GM19099 (cell line): Measurements from ENCODE around the gene SETDB1.

Source experiments
- POLR2A ChIP-seq: IDR thresholded peaks from 3 replicates; pipeline ENCODE4 v1.6.1; 2011; ENCODE audit warnings: low read depth; ENCODE audit not compliant: insufficient read length; ENCODE audit errors: extremely low read depth

The SETDB1 gene

DNA sequence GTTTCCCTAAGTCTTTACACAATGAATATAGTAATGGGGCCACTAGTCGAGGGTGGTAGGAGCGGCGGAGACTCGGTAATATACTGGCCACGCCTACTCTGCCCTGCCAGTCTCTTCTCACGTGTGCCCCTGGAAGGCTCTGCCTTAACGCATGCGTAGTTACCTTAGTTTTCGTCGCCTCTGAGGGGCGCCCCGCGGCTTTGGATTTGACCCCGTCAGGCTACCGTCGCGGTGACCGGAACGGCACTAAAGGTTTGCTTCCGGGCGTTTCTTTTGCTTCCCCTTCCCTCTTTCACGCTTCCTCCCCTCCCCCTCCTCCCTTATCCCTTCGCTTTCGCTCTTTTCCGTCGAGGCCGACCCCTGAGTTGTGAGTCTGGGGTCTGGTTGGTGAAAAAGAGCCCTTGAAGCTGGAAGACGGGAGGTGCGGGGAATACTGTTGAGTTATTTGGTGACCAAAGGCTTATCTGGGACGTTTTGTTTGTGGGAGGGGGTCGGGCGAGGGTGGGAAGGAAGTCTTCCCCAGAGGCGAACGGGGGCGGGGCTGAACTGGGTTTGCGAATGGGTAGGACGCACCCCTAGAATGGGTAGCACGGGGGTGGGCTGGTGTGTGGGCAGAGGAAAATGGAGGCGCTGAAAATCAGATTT is at the start of gene SETDB1:
TSS of gene SETDB1 (plus strand) at position 267 of the 645 bp plus-strand sequence. CDS start 1,352 bp downstream, outside the sequence.
- peak; percentile 61 for TF ChIP-seq POLR2A

DNA sequence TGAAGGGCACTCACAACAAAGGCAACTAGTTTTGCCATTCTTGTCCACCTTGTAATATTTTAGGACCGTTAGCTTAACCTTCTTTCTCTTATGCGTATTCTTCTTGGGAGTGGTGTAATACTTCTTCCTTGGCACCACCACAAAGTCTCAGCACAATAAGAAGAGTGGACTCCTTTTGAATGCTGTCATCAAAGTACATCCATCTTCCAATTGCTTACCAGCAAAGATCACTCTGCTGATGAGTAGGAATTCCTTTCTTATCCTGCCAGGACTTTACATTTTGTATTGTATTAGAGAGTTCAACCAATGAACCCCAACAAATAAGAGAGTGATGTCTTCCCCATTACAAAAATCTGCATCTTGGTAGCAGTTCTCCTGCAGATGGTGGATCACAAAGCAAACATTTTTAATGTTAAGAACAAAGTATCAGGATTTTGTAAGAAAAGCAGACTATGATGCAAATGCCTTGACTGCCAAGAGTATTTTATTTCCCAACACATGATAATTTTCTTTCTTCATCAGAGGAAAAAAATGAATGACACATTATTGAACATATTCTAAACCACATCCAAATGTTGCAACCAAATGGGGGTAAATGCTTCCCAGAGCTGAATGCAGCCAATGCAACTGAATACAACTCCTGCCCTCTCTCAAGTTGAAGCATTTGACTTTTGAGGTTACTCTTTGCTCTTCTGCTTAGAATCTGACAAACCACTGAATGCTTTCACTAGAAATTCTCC is 44.7 kb upstream of the SETDB1 start:
- TF ChIP-seq POLR2A, result no peak

DNA sequence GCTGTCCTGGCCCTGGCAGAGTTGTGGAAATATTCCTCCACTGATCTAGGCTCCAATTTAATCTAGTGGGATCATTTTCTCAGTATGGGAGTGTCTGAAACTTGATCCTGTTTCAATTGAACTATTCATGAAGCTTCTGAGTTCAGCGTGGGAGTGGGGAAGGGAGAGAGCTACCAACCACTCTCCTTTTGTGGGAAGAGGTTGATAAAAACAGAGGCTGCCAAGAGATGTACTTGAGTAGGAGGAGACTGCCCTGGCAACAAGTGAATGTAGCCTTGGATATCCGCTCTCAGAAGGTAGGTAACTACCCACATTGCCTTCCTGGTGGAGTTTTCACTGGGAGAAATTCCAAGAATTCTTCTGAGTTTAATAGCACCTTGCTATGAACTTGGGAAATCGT is 39.1 kb upstream of the SETDB1 start, which contains the start of gene CTXND2:
TSS of gene CTXND2 (plus strand) at position 119 of the 400 bp plus-strand sequence. CDS start 25,179 bp downstream, outside the sequence.
- TF ChIP-seq POLR2A, result no peak

DNA sequence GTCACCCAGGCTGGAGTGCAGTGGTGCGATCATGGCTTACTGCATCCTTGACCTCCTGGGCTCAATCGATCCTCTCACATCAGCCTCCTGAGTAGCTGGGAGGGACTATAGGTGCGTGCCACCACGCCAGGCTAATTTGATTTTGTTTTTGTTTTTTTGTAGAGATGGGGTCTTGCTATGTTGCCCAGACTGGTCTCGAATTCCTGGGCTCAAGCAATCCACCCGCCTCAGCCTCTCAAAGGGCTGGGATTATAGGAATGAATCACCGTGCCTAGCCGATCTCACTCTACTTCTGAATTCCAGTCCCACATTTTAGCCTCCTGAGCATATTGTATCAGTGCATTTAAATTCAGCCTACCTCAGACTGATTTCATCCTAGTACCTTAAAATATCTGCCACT is 37.4 kb upstream of the SETDB1 start:
- TF ChIP-seq POLR2A, result no peak

DNA sequence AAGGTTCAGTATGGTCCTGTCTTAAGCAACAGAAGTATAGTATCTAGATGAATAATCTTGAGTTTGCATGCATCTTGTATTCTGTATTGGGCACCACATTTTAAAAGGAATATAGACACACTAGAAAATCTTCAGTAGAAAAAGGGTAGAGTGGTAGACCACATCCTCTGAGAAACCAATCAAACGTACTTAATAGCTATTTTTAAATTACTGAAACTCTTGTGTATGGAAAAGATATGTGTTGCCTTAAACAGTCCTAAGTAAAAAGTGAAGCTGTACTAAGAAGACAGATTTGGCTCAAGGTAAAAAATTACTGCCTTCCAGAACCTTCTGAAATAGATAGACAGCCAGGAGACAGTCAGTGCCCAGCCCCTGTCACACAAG is 36.1 kb upstream of the SETDB1 start:
- TF ChIP-seq POLR2A, result no peak

DNA sequence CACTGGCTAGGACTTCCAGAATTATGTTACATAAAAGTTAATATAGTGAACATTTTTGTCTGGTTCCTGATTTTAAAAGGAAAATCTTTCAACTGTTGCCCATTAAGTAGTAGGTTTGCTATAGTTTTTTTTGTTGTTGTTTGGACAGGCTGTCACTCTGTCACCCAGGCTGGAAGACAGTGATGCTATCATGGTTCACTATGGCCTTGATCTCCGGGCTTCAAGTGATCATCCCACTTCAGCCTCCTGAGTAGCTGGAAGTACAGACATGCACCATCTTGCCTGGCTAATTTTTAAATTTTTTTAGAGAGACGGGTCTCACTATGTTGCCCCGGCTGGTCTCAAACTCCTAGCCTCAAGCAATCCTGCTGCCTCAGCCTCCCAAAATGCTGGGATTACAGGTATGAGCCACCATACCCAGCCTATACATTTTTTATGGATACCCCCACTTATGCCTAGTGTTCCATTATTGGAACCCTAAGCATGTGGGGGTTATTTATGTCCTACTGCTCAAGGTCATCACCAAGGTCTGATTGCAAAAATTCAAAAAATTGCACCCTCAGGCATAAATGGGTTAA is 32.7 kb upstream of the SETDB1 start:
- TF ChIP-seq POLR2A, result no peak

DNA sequence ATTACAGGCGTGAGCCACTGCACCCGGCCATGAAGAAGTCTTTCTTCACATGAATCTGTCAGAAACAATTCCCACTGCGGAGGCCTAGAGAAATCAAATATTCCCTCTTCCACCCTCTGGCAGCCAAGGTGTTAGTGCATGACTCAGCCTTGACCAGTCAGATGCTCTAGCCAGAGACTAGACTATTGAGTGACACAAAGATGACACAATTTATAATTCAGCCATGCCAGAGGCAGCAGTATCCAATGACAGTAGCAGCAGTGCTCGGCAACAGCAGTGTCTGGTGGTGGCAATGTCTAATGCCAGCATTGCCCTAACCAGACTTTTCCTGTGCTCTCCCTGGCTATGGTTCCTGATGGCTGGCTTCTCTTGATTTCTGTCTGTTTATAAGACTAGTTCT is 30.5 kb upstream of the SETDB1 start:
- no peak for TF ChIP-seq POLR2A

DNA sequence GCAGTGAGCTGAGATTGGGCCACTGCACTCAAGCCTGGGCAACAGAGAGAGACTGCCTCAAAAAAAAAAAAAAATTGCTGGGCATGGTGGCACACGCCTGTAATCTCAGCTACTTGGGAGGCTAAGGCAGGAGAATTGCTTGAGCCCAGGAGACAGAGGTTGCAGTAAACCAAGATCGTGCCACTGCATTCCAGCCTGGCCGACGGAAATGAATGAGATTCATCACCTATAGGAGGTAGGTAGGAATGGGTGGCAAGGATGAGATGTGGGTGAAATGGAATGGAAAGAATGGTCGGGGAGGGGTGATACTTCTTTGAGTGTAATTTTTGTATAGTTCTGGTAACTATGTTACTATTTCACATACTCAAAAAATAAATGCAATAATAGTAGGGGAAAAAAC is 23.8 kb upstream of the SETDB1 start:
- no peak for TF ChIP-seq POLR2A

DNA sequence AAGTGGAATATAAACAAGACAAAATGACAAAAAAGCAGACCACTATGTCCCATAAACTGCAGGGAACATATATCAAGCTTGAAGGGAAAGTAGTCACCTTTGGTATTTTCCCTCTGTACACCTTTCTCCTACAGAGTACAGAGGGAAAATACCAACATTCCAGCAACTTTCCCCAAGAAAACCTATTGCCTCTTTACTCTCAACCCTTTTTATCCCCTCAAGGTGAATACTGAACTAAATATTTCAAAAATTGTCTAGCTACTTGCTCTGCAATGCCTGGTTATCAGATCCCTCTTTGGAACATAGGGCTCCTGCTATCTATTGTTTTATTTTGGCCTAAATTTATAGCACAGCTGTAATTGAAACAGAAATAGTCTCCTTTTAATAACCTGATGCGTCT is 23.4 kb upstream of the SETDB1 start:
- no peak for TF ChIP-seq POLR2A

DNA sequence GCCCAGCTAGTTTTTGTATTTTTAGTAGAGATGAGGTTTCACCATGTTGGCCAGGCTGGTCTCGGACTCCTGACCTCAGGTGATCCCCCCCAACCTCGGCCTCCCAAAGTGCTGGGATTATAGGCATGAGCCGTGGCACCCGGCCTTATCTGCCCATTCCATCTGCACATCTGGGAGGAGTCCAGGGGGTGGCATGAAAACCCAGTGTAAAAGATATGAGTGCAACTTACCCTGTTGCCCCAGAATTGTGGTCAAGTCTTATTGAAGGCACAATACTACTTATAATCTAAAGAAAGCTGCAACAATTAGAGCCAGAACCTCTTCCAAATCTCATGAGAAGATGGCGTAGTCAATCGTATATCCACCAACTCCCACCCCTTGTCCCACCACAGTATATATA is 20.9 kb upstream of the SETDB1 start:
- TF ChIP-seq POLR2A, result no peak

DNA sequence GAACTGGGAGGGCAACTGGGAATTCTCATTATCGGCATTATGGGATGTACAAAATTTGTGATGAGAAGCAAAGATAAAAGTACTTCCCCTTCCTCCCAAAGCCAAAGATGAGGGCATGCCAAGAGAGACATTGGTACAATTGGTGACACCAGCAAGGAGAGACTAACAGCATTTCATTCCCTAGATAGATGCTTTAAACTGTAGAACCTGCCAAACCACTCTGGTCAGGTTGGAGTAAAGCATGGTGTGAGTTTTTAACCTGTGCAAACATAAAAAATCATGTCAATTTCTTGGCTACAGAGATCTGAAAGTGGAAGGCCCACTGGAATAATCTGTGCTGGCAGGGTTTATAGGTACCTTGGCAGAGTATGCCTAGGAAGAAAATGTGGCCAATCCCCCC is 19.8 kb upstream of the SETDB1 start:
- no peak for TF ChIP-seq POLR2A

DNA sequence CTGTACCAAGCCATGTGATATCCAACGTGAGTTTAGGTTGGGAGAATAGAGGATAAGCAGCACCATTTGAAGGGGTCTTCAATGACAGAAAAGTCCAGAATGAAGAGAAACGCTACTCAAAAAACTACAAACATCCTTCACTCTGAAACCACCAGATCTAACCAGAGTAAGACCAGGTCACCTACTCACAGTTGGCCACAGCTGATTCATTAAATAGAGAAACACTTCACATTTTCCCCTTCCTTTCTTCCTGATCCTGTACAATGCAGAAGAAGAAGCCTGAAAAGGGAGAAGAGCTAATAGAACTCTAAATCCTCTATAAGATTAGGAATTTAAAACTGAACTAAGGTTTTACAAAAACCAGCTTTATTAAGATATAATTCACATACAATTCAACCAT is 19.4 kb upstream of the SETDB1 start:
- TF ChIP-seq POLR2A, result no peak

DNA sequence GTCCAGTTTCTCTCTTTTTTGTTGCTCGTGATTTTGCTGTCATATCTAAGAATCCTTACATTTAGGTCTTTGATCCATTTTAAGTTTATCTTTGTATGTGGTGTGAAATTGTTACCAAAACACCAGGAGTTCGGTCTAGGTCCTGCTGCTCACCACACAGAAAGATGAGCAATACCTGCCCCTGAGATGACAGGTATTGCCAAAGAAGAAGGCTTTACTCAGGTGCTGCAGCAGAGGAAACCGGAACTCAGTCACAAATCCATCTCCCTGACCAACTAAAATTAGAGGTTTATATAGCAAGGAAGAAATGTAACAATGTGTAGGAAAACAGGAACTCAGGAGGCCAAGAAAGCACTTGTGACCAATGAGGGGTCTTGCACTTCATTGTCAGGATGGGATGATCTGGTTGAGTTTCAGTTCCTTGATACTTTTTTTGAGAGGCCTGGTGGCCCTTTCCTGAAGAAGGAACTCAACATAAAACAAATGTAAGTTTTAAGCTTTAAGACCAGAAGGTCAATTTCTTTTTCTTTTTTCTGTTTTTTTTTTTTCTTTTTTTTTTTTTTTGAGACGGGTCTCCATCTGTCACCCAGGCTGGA is 16.5 kb upstream of the SETDB1 start:
- no peak for TF ChIP-seq POLR2A

DNA sequence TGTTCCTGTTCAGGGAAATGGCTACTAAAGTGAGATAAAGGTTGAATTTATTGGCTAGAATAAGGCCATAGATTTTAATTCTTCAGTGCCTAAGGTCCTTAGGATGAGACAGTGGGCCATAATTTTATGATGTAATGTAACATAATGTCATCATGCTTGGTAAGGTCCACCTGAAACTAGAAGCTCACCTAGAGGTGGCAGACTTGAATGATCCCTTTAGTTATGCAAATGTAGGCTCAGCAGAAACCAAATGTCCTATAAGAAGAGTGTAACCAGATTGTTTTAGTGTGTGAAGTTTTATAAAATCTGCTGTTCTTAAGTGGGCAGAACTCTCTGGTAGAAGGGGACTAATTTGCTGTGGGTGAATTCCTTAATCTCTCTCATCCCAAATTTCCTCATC is 13.5 kb upstream of the SETDB1 start:
- no peak for TF ChIP-seq POLR2A

DNA sequence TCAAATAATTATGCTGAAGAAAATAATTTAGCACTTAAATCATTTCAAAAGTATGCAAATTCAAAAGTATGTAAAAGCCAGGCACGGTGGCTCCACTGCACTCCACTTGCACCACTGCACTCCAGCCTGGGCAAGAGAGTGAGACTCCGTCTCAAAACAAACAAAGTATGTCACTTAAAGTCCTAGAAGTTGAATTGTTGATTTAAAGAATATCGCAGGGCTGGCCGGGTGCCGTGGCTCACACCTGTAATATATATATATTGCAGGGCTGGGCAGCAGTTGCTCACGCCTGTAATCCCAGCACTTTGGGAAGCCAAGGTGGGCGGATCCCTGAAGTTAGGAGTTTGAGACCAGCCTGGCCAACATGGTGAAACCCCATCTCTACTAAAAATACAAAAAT is 8.8 kb upstream of the SETDB1 start:
- no peak for TF ChIP-seq POLR2A
